ENCODE measurements around the gene TMEM169.

GRCh38 chr2:216130346-216130971 is 48.7 kb downstream of the TMEM169 start:
- TF ChIP-seq, protein P1, sequence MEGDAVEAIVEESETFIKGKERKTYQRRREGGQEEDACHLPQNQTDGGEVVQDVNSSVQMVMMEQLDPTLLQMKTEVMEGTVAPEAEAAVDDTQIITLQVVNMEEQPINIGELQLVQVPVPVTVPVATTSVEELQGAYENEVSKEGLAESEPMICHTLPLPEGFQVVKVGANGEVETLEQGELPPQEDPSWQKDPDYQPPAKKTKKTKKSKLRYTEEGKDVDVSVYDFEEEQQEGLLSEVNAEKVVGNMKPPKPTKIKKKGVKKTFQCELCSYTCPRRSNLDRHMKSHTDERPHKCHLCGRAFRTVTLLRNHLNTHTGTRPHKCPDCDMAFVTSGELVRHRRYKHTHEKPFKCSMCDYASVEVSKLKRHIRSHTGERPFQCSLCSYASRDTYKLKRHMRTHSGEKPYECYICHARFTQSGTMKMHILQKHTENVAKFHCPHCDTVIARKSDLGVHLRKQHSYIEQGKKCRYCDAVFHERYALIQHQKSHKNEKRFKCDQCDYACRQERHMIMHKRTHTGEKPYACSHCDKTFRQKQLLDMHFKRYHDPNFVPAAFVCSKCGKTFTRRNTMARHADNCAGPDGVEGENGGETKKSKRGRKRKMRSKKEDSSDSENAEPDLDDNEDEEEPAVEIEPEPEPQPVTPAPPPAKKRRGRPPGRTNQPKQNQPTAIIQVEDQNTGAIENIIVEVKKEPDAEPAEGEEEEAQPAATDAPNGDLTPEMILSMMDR (IDR thresholded peaks at IDR 0.05; ENCODE audit: insufficient read depth, low read length) = no peak
- TF ChIP-seq SPI1 (IDR thresholded peaks at IDR 0.05; ENCODE audit: borderline replicate concordance, low read depth) (no peak), POLR2AphosphoS5 (IDR thresholded peaks at IDR 0.05; ENCODE audit: low read depth) (no peak)

All from HL-60 (cell line).